Hematopoietic multipotent progenitor cell treated with erythropoietin and hydrocortisone succinate and interleukin-3 and kit ligand, for 6 days (in vitro differentiated cells): ENCODE data around the gene TSSK3.
"Not testable (repeated sequence)": the region's sequence is repeated elsewhere in the genome, so short reads cannot be mapped to it uniquely, and the experiment has no call there.

ENCODE experiments used
- DNase-seq: peaks from one replicate; pipeline ENCODE4 v3.0.0-alpha.2; 2015

The TSSK3 gene

DNA sequence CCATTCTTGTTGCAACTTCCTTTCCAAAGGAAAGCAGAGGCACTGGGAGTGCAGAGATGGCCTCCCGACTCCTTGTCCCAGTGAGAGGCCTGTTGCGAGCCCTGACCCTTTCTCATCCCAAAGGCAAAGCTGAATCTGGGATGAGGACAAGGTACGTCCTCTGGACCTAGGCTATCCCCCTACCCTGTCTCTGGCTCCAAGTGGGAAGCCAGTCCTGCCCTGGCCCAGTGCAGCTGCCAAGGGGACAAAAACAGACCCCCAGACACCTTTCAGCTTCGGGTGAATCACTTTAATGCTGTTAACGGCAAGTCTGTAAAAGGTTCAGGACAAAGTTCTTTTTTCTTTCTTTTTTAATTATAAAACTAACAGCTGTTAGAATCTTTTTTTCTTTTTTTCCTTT, 2.5 kb downstream of the TSSK3 start:
- DNase-seq, result no peak

DNA sequence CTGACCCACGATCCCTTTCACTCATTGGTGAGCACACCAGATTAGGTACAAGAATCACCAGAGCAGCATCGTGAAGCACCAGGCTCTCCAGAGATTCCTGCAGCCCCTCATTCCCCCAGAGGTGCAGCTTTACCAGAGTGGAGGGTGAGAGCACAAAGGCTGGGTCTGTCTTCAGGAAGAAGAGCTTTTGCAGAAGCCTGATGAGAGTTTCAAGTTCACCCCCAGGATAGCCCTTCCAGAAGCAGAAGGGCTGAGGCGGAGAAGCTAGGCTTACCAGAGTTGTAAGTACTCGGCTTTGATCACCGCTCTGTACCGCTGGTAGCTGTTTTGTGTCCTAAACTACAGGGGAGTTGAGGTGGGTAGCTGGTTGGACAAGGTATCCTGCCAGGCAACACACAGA, 3.1 kb downstream of the TSSK3 start:
- no peak for DNase-seq

DNA sequence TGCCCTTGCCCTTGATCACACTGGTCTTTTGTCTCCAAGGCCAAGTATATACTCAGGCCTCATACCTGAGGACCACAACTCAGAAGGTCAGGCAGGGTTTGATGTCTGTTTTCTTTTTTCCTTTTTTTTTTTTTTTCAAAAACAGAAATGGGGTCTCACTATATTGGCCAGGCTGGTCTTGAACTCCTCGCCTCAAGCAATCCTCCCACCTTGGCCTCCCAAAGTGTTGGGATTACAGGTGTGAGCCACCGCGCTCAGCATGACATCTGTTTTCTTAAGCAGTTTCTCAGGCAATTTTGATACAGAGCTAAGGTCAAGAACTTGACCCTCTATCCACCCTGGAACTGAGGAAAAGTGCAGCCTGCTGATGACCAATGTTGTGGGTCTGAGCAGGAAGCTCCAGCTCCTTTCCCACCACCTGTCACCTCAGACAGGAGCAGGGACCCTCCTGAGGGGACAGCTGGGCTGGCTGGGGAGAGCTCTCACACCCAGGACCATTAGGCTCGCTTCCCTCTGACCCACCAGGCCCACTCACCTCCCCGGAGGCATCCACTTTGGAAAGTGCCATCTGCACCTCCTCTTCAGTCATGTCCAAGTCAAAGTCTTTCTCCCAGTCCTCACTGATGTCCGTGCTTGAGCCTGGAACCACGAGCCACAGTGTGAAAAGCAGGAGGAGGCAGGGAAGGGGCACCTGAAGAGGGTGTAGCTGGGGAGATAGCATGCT, 5.7 kb downstream of the TSSK3 start:
- DNase-seq, result no peak

DNA sequence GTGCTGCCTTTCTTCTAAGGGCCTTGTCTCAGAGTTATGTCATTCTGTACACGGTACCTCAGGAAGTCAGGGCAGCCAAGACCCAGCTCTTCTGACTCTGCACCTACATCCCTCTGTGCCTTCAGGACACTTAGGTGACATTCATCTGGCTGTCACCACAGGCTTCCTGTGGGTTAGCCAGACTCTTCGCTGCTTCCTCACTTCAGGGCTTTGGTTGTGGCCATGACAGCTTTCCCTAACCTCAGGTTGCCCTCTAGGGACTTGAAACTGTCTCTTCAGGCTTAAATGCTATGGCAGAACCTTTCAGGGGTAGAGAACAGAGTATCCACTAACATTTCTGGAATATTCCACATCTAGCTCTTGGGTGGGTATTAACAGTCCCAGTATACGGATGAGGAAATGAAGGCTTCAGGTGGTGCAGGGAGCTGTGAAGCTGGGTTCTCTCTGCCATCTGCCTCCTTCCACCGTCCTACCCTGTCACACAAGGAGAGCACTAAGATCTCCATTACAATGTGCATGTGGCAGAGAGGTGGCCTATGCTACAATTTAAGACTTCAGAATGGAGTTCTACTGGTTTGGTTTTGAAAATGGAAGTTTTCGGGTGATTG, 9.9 kb downstream of the TSSK3 start:
- DNase-seq, result peak; percentile 54

DNA sequence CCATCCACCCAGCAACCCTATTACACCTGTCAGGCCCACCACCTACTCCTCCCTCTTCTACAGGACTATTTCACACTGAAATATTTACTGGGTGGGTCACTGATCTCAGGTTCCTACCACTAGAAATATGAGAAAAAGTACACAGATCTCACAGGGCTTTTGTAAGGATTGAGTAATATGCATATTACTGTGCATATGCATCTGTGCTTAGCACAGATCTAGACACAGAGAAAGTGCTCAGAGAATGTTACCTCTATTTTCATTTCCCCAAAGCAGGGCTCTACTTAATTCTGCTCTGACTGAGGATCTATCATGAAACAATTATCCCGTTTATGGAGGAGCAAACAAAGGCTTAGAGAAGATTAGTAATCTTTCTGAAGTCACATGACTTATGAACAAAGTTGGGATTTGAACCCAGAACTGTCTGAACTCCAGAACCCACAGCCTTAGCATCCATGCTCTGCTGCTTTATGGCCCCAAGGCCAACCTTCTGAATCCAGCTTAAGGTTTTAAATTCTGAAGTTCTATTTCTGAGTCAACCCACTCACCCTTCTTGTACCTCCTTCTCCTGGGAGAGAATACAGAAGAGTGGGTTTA, 11.8 kb downstream of the TSSK3 start:
- DNase-seq, result no peak

DNA sequence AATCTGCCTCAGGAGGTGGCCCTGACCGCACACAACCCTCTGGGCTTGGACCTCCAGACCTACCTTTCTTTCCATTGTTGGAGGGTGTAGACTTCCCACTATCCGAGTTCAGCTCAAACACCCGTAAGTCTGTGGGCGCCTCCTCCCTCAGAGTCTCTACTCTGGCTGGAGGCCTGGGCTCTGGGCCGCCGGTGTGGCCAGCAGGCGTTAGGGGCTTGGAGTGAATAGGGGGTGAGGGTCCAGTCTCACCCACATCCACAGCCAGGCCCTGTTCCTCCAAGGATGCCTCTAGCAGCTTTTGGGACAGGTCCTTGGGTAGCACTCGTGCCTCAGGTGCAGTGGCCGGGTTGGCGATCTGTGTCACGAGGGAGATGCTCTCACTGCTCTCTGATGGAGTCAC, 13.9 kb downstream of the TSSK3 start:
- no peak for DNase-seq

DNA sequence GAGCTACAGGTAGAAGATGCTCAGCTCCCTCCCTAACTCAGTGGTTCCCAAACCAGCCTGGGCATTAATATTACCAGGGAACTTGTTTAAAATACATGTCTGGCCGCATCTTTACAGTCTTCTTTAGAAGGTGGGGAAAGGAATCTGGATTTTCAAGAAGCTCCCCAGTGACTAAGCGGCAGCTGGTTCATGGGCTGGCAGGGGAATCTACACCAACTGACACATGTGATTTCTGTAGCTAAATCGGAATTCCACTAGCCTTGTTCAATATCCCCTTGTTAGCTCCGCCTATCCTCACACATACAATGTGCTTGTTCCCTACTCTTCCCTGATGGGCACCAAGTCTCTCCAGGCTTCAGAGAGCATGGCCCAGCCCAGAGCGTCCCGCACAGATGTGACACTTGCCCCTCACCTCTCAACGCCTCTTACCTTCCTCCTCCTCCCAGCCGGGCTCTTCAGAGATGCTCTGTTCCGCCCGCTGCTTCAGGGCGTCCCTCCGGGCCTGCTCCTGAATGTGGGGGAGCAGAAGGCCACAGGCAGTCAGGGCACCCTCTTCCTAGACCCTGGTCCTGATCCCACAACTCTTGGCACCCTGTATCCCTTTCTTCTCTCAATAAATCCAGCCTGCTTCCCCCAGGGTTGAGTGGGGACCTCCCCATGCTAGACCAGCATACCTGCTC, 15.3 kb downstream of the TSSK3 start:
- DNase-seq, result no peak

DNA sequence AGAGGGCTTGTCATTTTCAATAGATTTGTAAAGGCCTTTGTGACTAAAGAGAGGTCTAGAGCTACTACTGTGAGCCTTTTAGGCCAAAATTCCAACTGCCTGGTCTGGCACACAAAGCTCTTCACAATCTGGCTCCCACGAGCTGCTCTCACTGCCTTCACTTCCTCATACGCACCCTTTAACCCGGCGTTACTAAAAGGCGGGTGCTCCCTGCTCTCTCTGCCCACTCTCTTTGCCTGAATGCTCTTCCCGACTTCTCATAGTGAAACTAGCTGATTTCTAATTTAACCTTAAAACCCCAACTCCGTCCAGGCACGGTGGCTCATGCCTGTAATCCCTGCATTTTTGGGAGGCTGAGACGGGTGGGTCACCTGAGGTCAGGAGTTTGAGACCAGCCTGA, 17.7 kb downstream of the TSSK3 start:
- no peak for DNase-seq

DNA sequence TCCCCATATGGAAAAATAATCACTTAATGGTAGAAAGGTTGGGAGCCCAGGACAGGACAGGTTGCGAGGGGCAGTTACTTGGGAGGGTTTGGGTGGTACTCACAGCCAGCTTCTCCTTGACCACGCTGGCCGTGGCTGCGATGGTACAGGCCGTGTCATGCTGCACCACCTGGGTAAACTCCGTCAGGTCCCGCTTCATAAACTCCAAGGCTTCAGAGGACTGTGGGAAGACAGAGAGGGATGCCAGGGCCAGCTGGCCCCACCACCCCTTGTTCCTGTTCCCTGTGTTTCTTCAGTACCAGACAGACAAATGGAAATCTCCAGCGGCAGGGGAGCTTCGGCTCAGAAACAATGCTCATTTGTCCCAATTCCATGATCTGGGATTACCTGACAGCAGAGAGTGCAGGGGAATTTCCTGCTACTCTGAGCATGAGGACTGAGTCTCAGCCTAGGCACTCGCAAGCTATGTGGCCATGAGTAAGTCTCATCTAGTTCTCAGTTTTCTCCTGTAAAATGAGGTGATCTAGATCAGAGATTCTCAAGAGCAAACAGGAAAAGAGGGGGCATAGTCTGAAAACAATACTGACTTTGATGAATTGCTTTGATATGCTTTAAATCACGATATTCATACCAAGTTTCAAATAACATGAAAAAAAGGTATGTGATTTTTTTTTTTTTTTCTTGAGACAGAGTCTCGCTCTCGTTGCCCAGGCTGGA, 24.5 kb downstream of the TSSK3 start:
- DNase-seq, result no peak

DNA sequence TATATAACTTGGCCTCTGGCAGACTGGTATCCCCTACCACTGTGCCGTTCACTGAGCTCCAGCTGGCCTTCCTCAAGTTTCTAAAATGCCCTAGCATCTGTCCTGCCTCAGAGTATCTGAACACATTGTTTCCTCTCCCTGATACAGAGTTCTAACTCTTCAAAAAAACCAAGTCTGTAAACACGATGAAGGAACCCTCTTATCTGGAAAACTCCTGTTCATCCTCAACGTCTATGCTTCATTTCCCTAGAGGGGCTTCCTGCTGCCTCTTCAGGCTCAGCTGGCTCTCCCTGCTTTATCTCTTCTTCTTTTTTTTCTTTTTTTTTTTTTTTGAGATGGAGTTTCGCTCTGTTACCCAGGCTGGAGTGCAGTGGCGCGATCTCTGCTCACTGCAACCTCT, 26.3 kb downstream of the TSSK3 start:
- peak; percentile 33 for DNase-seq

DNA sequence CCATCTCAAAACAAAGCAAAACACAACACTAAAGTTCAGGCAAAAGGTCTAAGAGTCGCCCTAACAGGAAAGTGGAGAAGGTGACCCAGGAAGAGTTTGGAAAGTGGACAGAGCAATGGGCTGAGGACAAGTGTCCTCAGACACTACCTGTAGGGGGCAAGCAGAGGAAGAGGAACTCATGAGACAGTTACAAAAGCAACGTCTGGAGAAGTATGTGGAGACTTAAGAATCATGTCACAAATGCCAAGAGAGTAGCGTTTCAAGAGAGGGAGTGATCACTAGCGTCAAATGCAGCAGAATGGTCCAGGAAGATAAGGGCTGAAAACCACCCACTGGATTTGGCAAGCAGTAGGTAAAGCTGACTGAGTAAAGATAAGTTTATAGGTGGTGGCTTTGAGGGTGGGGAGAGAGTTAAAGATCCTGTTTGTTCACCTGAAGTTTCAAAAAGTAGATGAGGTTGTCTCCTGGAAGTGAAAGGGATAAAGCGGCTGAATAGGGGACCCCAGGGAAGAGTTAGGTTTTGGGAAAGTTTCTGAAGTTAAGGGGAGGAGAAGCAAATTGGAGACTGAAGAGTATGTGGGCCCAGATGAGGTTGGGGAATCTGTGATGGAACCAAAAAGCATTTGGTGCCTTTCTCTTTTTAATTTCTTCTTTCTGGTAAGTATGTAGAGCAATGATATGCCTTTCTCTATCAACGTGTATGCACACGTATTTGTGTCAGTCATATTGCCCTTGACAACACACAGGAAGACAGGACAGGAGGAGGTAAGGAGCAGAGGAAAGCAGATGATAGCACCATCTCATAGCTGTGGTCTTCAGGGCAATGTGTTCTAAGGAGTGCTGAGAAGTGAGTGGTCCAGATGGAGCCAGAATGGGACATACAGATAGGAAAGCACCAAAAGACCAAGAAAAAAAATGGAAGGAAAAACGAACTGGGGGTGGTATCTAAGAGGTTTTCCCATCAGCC, 28.8 kb downstream of the TSSK3 start:
- peak; percentile 98 for DNase-seq

DNA sequence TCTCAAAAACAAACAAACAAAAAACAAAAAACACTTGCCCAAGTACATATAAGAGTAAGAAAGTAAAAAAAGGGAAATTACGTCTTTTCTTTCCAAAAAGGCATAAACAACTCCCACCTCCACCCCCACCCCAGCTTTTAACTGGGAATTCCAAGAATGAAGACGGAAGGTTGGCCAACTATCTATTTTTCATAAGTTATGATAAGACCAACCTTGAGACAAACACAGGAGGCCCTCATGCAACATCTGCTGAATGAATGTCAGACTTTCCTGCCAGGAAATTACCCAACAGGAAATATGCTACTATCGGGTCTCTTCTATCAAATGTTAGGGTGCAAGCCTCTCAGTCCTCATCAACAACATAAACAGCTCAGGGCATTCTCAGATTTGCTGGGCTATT, 30.0 kb downstream of the TSSK3 start:
- peak; percentile 67 for DNase-seq

DNA sequence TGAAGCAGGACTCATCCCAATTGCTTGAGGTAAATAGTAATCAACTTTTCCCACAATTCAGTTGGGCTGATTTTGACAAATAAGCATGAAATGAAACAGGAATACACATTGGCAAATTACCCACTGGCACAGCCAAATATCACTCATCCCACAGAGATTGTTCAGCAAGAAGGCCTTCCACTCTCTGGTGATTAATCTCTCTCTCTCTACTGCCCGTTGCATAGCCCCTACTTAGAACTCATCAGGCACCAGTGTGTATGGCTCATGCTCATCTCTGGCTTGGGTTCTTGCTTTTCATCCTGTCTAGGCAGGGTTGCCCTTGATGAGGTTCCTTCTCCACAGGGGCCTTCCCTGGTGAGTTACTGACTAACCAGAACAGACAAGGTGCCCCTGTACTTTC, 30.8 kb downstream of the TSSK3 start:
- no peak for DNase-seq

DNA sequence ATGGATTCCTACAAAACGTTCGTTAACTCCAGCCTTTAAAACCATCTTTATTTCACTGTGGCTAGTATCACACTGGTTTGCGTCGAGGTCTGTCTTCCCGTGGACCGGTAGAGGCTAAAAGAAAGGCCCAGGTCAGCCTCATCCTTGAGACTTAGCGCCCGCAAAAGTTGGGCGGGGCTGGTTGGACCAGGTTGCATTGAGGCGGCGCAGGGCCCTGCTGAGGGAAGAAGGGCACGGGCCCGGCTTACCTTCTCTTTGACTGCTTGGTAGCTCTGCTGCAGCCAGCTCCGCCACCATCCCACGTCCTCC, 31.4 kb downstream of the TSSK3 start:
- DNase-seq, result peak; percentile 72

DNA sequence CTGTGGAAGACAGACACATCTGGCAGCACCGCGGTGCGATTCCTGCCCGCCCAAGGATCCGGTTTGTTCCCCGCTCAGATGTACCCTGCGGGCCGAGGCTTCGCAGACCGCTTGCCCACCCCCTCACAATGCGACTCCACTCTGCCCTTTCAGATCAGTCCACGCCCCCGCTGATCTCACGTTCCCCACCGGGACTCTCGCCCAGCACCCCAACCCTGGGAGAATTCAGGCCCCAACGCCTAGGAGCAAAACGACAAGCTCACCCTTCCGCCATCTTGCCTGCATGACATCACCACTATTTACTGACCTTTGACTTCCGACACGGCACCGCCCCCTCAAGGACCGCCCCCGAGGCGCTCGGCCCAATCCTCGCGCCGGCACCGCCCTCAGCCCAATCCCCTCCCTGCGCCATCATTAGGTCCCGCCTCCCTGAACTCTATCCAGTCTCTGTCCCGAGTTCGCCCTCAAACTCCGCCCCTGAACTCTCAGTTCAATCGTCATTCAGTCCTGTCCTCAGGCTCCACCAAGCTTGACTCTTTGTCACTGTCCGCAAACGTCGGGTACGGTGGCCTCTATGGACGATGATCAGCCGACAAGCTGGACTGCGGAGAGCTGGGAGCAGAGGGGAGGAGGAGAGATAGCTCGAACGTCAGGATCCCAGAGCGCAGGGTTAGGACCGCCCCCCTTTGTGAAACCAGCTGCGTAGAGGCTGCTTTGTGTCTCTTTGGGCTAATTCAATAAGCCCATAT, 32.0 kb downstream of the TSSK3 start, which contains the start of gene BSDC1:
TSS of gene BSDC1 (minus strand) at position 301 of the 749 bp plus-strand sequence. CDS start at position 274, 27 bp downstream.
- DNase-seq, result peak; percentile 100

DNA sequence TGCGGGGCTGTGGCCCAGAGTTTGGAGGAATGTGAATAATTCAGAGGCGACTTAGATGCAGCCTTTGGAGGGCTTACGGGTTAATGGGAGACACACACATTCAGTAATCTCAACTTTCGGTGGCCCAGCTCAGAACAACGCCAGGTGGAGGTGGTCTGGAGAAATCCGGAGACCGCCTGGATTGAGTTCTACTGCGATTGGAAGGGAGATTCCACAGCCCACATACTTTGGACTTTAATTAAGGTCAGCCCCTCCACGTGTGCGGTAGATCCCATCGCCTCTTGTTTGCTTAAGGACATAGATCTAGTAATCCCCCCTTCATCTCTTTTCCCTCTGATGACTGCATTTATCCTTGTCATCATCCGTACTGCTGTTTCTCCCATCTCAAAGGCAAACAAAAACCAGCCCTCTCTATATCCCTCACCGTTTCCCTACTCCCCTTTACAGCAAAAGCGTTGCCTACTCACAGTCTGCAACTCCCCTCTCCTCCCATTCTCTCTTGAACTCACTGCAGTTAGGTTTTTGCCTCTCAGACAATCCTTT, 32.6 kb downstream of the TSSK3 start:
- DNase-seq, result peak; percentile 33

DNA sequence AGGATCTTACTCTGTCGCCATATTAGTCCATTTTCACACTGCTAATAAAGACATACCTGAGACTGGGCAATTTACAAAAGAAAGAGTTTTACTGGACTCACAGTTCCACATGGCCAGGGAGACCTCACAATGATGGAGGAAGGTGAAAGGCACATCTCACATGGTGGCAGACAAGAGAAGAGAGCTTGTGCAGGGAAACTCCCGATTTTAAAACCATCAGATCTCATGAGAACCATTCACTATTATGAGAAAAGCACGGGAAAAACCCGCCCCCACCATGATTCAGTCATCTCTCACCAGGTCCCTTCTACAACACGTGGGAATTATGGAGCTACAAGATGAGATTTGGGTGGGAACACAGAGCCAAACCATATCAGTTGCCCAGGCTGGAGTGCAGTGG, 34.2 kb downstream of the TSSK3 start:
- DNase-seq, result not testable (repeated sequence)

DNA sequence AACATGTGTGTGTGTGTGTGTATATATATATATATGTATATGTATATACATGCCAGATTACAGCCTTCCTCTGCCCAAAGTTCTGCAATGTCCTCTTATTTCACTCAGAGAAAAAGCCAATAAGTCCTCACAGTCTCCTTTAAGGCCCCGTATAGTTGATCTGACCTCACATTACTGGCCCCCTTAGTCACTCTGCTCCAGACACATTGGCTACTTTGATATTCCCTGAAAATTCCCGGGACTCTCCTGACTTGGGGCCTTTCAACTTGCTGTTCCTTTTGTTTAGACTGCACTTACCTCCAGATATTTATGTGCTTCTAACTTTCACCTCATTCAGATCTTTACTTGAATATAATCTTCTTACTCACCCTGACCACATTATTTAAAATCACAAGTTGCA, 36.1 kb downstream of the TSSK3 start:
- no peak for DNase-seq

DNA sequence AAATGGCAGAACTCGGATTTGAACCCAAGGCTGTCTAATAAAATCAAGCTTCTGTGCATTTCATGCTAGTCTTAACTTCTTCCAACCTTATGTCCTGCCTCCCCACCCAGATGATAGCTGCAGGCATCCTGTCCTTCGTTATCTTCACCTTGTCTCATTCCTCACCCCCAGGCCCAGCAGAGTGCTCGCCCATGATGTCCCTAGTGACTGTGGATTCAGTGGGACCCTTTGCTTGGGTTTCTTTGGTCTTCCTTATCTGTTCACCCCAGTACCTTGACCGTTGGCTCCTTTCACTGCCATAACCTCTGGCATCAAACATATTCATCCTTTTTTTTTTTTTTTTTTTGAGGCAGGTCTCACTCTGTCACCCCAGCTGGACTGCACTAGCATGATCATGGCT, 37.5 kb downstream of the TSSK3 start:
- DNase-seq, result peak; percentile 80

DNA sequence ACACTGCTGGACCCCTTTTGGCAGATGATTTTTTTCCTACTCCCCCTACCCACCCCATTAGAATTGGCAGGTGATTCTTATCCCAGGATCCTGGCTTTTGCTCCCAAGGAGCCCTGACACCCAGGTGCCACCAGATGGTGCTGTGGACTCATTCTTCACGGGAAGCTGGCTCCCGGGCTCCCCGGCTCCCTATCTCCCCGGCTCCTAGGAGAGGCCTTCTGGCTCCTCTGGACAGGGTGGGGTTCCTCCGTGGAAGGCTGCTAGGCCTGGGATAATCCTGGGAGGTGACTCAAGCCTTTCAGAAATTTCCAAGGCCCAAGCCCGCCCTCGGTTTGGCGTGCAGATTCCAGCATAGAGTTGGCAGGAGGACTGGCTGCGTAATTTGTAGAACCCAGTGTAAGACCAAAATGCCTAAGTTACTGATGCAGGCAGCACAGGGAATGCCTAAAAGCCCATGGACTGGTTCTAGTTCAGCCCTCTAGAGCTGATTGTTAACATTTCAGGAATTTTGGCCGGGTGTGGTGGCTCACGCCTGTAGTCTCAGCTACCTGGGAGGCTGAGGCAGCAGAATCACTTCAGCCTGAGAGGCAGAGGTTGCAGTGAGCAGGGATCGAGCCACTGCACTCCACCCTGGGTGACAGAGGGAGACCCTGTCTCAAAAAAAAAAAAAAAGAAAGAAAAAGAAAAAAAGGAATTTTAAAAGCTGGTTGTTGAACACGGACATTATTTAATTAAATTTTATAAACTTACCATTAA, 38.7 kb downstream of the TSSK3 start:
- peak; percentile 87 for DNase-seq
